Parathyroid adenoma (tissue), 2 donors: ENCODE measurements around the gene ATL1.

Source experiments
- H2AFZ ChIP-seq: fragments of 300-600 bp; sonication (generic); one replicate; pipeline ENCODE4 v1.7.0; 2017; ENCODE audit warnings: antibody characterized with exemption, mild to moderate bottlenecking
- H3K27ac ChIP-seq: fragments of 300-600 bp; sonication (generic); one replicate; pipeline ENCODE4 v1.7.0; 2017
- H3K27me3 ChIP-seq: fragments of 300-600 bp; sonication (generic); one replicate; pipeline ENCODE4 v1.7.0; 2017; ENCODE audit warnings: low read length; ENCODE audit not compliant: control insufficient read depth, insufficient read depth
- H3K36me3 ChIP-seq: fragments of 300-600 bp; sonication (generic); one replicate; pipeline ENCODE4 v1.7.0; 2017; ENCODE audit warnings: low read length; ENCODE audit not compliant: control insufficient read depth, insufficient read depth
- H3K4me1 ChIP-seq: fragments of 300-600 bp; sonication (generic); one replicate; pipeline ENCODE4 v1.7.0; 2017; ENCODE audit warnings: control low read depth
- H3K4me2 ChIP-seq: fragments of 300-600 bp; sonication (generic); one replicate; pipeline ENCODE4 v1.7.0; 2017; ENCODE audit warnings: low read length
- H3K4me3 ChIP-seq: fragments of 300-600 bp; sonication (generic); one replicate; pipeline ENCODE4 v1.7.0; 2017; ENCODE audit warnings: low read depth, low read length
- H3K79me2 ChIP-seq: fragments of 300-600 bp; sonication (generic); one replicate; pipeline ENCODE4 v1.7.0; 2017; ENCODE audit warnings: control low read depth
- H3K9ac ChIP-seq: fragments of 300-600 bp; sonication (generic); one replicate; pipeline ENCODE4 v1.7.0; 2017; ENCODE audit warnings: mild to moderate bottlenecking
- H3K9me3 ChIP-seq: fragments of 300-600 bp; sonication (generic); one replicate; pipeline ENCODE4 v1.7.0; 2017; ENCODE audit warnings: low read length; ENCODE audit not compliant: control insufficient read depth
- TF ChIP-seq, protein P1 (sequence below): fragments of 300-600 bp; sonication (generic); IDR thresholded peaks from one replicate; pipeline ENCODE4 v1.7.0; 2017; ENCODE audit warnings: antibody characterized with exemption, mild to moderate bottlenecking
- donor health status: primary hyperparathyroidism.

The ATL1 gene

DNA sequence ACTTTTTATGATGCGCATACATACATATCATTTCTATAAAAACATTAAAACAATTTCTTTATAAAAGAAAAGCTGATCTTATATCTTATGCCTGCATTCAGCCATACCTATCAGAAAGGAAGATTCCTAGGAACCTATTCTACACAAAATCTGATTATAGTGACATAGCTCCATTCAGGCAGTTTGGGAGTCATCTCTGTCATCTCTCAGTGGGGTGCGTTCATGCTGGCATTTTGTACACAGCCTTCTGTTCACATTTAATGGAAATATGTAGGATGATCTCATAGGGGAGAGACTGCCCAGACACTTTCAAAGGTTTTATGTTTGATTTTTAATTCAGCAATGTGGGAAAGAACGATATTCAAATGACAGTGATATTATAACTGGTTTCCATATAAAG is 52.9 kb downstream of the ATL1 start:
- Histone ChIP-seq H3K9ac (no peak overlapping the region), H3K79me2 (no peaks in the 10 kb centered on the region), H3K4me1 (no peaks in the 10 kb centered on the region), H3K36me3 (no peaks in the 10 kb centered on the region), H2AFZ (no peak overlapping the region), H3K4me2 (no peak overlapping the region), H3K27me3 (no peaks in the 10 kb centered on the region), H3K4me3 (no peak overlapping the region), H3K27ac (no peak overlapping the region), H3K9me3 (no peaks in the 10 kb centered on the region)
- TF ChIP-seq, protein P1, sequence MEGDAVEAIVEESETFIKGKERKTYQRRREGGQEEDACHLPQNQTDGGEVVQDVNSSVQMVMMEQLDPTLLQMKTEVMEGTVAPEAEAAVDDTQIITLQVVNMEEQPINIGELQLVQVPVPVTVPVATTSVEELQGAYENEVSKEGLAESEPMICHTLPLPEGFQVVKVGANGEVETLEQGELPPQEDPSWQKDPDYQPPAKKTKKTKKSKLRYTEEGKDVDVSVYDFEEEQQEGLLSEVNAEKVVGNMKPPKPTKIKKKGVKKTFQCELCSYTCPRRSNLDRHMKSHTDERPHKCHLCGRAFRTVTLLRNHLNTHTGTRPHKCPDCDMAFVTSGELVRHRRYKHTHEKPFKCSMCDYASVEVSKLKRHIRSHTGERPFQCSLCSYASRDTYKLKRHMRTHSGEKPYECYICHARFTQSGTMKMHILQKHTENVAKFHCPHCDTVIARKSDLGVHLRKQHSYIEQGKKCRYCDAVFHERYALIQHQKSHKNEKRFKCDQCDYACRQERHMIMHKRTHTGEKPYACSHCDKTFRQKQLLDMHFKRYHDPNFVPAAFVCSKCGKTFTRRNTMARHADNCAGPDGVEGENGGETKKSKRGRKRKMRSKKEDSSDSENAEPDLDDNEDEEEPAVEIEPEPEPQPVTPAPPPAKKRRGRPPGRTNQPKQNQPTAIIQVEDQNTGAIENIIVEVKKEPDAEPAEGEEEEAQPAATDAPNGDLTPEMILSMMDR = no peak

DNA sequence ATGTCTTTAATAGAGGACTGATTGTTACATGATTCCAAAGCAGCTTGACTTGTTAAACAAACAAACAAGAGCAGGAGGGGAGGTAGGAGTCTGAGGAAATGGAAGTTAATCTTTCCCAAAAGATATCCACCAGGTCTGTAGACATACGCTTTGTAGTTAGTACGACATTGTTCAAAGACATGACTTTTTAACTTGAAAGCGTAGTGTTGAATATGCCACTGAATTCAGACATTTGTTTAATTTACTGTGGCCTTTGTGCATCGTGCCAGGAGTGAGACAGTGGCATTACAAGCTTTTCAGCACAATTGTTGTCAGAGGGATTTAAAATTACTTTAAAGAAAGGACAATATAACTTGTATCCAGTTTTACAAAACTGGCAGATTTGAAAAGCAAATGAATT is 55.1 kb downstream of the ATL1 start:
- H3K4me3 ChIP-seq = no peak overlapping the region
- no peaks in the 10 kb centered on the region for H3K9me3 ChIP-seq
- H3K4me1 ChIP-seq = no peaks in the 10 kb centered on the region
- no peaks in the 10 kb centered on the region for H3K27me3 ChIP-seq
- TF ChIP-seq, protein P1 = no peak
- no peak overlapping the region for H3K9ac ChIP-seq
- H3K36me3 ChIP-seq = no peaks in the 10 kb centered on the region
- no peak overlapping the region for H2AFZ ChIP-seq
- no peak overlapping the region for H3K27ac ChIP-seq
- no peaks in the 10 kb centered on the region for H3K79me2 ChIP-seq
- no peak overlapping the region for H3K4me2 ChIP-seq

DNA sequence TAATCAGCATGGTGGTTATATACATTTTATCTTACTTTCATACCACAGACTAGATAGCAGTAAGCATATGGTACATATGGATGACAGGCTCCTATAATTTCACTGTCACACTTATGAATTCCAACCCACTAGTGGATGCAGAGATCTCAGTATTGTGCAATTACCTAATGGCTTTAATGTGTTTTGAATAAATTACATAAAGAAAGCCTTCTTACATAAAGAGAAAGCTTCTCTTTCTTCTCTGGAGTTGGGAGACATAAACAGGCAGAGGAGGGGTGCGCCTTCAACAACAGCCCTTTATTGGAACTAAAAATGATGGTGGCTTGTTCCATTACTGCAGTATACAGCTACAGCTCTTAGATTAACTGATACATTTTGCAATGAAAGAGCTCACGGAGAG is 55.6 kb downstream of the ATL1 start:
- Histone ChIP-seq H3K9me3 (no peaks in the 10 kb centered on the region), H3K79me2 (no peaks in the 10 kb centered on the region), H3K36me3 (no peaks in the 10 kb centered on the region), H3K9ac (no peak overlapping the region), H3K27me3 (no peaks in the 10 kb centered on the region), H3K4me3 (no peak overlapping the region), H3K4me1 (no peaks in the 10 kb centered on the region), H3K4me2 (no peak overlapping the region), H3K27ac (no peak overlapping the region), H2AFZ (no peak overlapping the region)
- TF ChIP-seq, protein P1 = no peak

DNA sequence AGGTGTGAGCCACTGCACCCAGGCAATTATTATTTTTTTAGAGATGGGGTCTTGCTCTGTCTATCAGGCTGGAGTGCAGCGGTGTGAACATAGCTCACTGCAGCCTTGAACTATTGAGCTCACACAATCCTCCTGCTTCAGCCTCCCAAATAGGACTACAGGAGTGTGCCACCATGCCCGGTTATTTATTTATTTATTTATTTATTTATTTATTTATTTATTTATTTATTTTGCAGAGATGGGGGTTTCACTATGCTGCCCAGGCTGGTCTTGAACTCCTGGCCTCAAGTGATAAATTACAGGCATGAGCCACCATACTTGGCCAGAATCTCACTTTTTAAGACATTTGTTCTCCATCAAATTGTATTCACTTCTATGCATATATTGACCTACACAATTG is 56.3 kb downstream of the ATL1 start:
- Histone ChIP-seq H3K79me2 (no peaks in the 10 kb centered on the region), H3K4me1 (no peaks in the 10 kb centered on the region), H3K27me3 (no peaks in the 10 kb centered on the region), H3K9ac (no peak overlapping the region), H3K9me3 (no peaks in the 10 kb centered on the region), H3K36me3 (no peaks in the 10 kb centered on the region), H2AFZ (no peak overlapping the region), H3K4me3 (no peak overlapping the region), H3K4me2 (no peak overlapping the region), H3K27ac (no peak overlapping the region)
- TF ChIP-seq, protein P1 = no peak

DNA sequence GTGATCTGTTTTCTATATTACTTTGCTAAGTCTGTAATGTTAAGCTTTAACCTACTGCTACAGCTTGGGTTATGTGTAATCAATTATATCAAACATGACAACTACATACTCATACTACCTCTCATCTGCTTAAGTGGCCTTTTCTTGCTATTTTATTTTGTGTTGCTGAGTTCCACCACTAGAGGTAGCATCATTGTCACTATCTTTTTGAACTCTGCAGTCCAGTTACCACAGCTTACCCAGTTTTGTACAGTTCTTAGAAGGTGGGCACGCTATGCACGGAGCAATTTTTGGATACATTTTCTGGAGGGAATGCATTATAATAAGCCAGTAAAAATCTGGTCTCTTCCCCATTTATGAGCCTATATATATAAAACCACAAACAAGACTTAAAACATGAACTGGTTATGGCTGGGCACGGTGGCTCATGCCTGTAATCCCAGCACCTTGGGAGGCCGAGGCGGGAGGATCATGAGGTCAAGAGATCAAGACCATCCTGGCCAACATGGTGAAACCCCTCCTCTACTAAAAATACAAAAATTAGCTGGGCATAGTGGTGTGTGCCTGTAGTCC is 59.7 kb downstream of the ATL1 start:
- Histone ChIP-seq H3K27ac (no peak overlapping the region), H3K4me2 (no peak overlapping the region), H3K4me1 (no peaks in the 10 kb centered on the region), H3K9ac (no peak overlapping the region), H3K79me2 (no peaks in the 10 kb centered on the region), H3K27me3 (no peaks in the 10 kb centered on the region), H3K9me3 (no peaks in the 10 kb centered on the region), H3K4me3 (no peak overlapping the region), H2AFZ (no peak overlapping the region), H3K36me3 (no peaks in the 10 kb centered on the region)
- TF ChIP-seq, protein P1 = peak; percentile 60
